ENCODE measurements around the gene DISC1.

The DISC1 gene

GRCh38 chr1:231674575-231674974 lies 48.0 kb downstream of the DISC1 start:
- DNase-seq, result no peak

GRCh38 chr1:231676487-231676886 lies 49.9 kb downstream of the DISC1 start:
- DNase-seq, result no peak

DNA sequence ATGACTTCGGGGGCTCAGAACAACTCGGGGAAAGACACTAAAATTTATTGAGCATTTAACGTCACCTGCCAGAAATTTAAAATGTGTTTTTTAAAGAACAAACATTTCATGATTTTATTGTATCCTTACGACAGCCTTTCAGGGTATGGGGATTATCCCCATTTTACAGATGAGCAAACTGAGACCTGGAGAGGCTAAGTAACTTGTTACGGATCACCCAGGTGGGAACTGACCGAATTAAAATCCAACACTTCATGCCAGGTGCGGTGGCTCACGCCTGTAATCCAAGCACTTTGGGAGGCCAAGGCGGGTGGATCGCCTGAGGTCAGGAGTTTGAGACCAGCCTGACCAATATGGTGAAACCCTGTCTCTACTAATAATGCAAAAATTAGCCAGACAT lies 50.9 kb downstream of the DISC1 start:
- no peak for DNase-seq

DNA sequence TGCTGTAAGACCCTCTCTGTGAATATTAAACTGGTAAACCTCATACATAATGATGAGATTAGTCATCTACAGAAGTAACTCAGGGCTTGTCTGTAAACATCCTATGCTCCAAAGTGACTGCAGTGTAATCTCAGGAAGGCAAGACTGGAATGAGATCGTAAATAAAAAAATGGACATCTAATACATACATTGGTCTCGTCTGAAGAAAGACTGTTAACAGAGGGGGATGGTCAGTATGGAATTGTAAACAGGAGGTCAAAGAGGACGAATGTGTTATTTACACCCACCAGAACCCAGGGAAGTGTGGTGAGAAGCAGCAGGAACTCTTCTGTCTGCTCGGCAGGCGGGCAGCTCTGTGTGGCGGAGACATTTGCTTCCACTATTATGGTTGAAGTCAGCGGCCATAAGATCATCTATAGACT lies 51.4 kb downstream of the DISC1 start:
- DNase-seq, result no peak

- no peak for DNase-seq
Measured at GRCh38 chr1:231679109-231679508, 52.5 kb downstream of the DISC1 start.

- DNase-seq, result no peak
Measured at GRCh38 chr1:231681006-231681405, 54.4 kb downstream of the DISC1 start.

DNA sequence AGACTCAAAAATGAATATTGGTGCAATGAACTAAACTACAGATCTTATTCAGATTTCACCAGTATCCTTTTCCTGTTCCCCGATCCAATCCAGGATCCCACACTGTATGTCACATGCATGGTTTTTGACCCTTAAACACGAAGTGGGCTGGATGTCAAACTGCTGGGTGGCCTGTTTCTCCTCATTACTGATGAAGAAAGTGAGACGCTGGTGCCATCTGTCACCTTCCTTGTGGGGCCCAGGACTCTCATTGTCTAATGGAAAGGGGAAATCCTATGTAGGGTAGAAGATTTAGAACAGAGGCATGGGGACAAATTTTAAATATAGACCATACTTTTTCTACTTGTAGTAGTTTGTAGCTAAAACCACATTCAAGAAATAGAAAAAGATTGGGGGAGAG lies 56.2 kb downstream of the DISC1 start:
- no peak for DNase-seq

GRCh38 chr1:231683439-231684165 lies 57.0 kb downstream of the DISC1 start:
- no peak for DNase-seq

DNA sequence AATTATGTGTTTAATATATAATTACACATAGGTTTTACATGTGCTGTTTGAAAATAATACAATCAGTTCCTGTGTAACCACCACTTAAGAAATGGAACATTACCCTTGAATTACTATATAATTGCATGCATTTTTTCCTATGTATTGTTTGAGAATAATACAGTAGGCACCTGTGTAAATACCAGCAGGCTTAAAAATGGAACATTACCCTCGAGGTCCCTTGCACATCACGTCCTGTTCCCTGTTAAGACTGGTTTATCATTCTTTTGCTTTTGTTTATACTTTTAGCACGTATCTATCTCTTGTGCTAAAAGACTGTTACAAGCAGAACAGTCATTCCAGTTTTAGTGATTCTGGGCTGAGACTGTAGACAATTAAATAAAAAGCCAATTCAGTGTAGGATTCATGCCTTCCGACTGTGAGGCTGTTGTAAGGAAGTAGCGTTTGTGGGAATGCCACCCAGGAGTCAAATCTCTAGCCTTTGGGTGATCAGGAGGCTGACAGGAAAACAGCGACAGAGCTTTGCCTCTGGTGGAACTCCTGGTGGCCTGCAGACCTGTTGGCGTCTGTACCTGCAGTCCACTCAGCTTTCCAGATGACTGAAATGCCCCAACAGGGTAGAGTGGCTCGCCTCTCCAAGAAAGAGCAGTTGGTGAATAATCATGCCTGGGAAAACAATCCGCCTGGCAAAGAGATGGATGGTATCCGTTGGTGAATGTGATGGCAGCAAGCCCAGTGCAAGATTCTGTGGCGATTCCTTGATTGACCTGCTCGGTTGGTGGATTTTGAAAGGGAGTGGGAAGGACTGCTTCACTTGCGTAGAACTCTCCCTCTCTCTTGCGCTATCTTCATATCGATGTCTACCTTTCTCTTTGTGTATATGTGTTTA lies 58.0 kb downstream of the DISC1 start:
- no peak for DNase-seq

GRCh38 chr1:231686384-231686783 lies 59.8 kb downstream of the DISC1 start:
- no peak for DNase-seq

DNA sequence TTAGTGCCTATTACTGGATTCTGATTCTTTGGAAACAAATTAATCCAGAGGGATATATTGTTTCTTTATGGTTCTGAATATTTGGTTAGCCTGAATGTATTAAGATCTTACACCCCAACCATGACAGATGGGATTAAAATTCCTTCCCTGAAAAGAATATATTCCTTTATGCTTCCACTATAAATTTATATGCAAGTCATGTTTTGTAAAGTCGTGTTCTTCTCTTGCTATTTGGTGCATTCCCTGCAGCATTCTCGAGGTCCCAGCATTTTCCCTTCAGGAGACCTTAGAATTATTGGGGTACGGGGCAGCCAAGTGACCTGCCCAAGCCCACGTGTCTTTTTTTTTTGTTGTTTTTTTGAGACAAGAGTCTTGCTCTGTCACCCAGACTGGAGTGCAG lies 62.4 kb downstream of the DISC1 start:
- DNase-seq, result no peak

DNA sequence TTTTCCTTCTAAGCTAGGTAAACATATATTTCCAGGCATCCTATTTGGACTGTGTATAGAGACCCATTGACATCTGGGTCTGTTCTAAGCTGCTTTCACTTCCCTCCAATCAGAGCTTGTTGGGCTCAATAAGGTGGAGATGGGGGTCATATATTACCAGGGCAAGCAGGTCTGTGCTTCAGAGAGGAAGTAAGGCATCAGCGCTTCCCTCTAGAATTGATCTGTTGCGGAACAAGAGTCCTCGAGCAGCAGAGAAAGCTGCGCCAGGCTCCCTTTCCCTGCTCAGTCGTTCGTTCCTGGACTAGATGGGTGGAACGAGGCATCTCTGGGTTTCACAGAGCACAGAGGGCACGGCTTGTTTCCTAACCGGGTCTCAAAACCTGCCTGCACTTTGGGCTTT lies 63.5 kb downstream of the DISC1 start:
- DNase-seq, result no peak

- DNase-seq, result no peak
Measured at GRCh38 chr1:231691618-231692259, 65.1 kb downstream of the DISC1 start.

- no peak for DNase-seq
Measured at GRCh38 chr1:231693361-231694074, 66.9 kb downstream of the DISC1 start.

GRCh38 chr1:231694075-231694431 lies 67.5 kb downstream of the DISC1 start:
- peak; percentile 74 for DNase-seq

- peak; percentile 40 for DNase-seq
Measured at GRCh38 chr1:231694465-231695077, 68.0 kb downstream of the DISC1 start.

DNA sequence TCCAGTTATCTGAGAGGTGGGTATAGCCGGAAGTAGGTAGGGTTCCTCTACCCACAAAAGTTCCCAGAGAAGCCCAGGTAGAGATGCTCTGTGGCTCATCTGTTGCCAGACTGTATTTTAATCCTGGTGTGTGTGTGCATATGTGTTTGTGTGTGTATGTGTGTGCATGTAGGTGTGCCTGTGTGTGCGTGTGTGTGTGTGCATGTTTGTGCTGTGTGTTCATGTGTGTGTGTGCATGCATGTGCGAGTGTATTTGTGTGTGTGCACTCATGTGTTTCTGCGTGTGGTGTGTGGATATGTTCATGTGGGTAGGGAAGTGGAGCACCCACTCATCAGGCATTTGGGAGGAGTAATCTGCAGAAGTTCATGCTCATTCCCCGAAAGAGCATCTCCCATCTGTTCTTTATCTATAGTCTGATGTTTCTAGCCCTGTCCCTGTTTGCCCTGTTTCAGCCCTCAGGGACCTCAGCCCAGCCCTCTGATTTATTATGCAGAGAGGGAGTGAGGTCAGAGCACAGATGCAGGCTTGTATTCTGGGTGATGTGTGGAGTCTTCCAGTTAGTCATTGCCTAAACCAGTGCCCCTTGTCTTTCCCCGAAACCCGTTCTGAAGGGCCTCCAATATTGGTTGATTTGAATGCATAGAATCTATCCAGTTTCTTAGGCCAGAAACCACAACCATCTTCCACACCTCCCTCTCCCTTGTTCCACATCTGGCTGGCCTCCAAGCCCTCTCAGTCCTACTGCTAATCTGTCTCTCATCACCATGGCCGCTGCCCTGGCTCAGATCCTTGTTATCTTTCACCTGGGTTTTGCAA lies 69.1 kb downstream of the DISC1 start:
- no peak for DNase-seq

GRCh38 chr1:231699784-231700183 lies 73.2 kb downstream of the DISC1 start:
- no peak for DNase-seq

DNA sequence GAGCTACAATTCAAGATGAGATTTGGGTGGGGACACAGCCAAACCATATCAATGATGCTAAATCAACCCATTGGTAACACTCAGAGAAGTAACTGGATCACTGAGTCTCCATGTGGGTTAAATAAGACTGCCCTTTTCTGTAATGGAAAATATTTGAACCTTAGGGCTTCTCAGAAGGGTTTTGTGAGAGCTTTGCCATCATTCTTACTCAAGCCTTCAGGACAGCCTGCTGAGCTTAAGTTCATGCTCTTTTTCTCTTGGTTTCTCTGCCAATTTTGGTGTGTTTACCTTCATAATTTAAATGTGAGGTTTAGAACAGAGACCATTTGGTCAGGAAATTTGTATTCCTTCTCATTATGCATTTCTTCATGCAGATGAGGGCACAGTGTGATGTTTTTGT lies 74.7 kb downstream of the DISC1 start:
- DNase-seq, result no peak

DNA sequence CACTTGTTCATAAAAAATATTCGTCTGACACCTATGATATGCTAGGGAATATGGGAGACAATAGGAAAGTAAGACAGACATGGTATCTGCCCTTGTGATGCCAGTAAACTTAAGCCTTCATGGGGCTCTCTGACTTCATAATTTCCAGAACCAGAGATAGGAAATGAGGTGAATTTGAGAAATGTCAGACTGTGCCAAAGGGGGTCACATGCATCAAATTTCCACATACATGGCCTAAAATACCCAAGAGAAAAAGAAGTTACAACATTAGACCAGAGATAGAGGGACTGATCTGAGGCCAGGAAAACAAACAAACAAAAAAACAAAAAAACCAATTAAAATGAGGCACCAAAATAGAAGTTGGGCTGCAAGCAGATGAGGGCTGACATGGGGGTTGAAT lies 75.7 kb downstream of the DISC1 start:
- DNase-seq, result no peak

DNA sequence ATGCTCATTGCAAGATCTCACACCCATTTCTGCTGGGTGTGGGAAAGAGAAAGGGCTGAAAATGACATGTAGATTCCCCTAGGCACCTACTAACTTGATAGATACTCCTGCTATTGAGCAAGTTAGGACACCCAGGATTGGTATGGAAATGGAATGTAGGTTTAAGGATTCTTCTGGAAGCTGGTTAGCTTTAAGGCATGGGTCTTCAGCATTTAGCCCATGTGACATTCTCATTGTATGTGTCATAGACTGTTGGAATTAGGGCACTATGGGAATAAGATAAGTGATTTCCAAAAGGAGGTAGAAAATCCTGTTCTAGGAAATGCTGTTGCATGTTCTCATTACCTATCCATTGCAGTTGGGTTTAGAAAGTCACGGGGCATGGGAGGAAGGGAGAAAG lies 76.2 kb downstream of the DISC1 start:
- no peak for DNase-seq
